GM19238 (cell line): ENCODE results near the gene LAMTOR3.
"Not testable (repeated sequence)": the region's sequence is repeated elsewhere in the genome, so short reads cannot be mapped to it uniquely, and the experiment has no call there.

Experiments used
- DNase-seq: peaks from one replicate; pipeline ENCODE4 v3.0.0; 2011; ENCODE audit warnings: low spot score; ENCODE audit not compliant: insufficient read length

LAMTOR3 gene

GRCh38 chr4:99832321-99832720 lies 61.9 kb downstream of the LAMTOR3 start:
- no peak for DNase-seq

- not testable (repeated sequence) for DNase-seq
Measured at GRCh38 chr4:99830051-99830450, 64.2 kb downstream of the LAMTOR3 start.

GRCh38 chr4:99828477-99828876 lies 65.8 kb downstream of the LAMTOR3 start:
- DNase-seq = no peak
